GM21717 (cell line): ENCODE measurements around the gene NRXN2.

Experiments
- ATAC-seq: cut with Tn5 transposase; IDR thresholded peaks from one replicate; pipeline ENCODE4 v1.9.1; 2021; ENCODE audit warnings: mild to moderate bottlenecking, moderate library complexity; ENCODE audit not compliant: unreplicated experiment

NRXN2 gene

GRCh38 chr11:64723117-64723906 is at the start of gene NRXN2:
Gene NRXN2 (minus strand): TSS chr11:64723197. CDS start chr11:64713699, 9,498 bp downstream.
- peak; percentile 77 for ATAC-seq

GRCh38 chr11:64772303-64773018 is 49.5 kb upstream of the NRXN2 start:
- ATAC-seq = no peak

GRCh38 chr11:64771861-64772260 is 48.9 kb upstream of the NRXN2 start:
- ATAC-seq = no peak

- no peak for ATAC-seq
These were observed 47.1 kb upstream of the NRXN2 start for GRCh38 chr11:64770120-64770519.

GRCh38 chr11:64769283-64769682 is 46.3 kb upstream of the NRXN2 start:
- ATAC-seq = no peak

GRCh38 chr11:64768300-64768694 is 45.3 kb upstream of the NRXN2 start:
- no peak for ATAC-seq

GRCh38 chr11:64767344-64768299 is 44.6 kb upstream of the NRXN2 start:
- ATAC-seq = no peak

- ATAC-seq = no peak
These were observed 43.9 kb upstream of the NRXN2 start for GRCh38 chr11:64766881-64767280.

GRCh38 chr11:64765851-64766665 is 43.1 kb upstream of the NRXN2 start:
- ATAC-seq = no peak

- ATAC-seq = no peak
These were observed 42.4 kb upstream of the NRXN2 start for GRCh38 chr11:64765291-64765850.

- no peak for ATAC-seq
These were observed 41.8 kb upstream of the NRXN2 start for GRCh38 chr11:64764753-64765152.

- ATAC-seq = no peak
These were observed 41.1 kb upstream of the NRXN2 start for GRCh38 chr11:64764040-64764611.

- ATAC-seq = no peak
These were observed 40.6 kb upstream of the NRXN2 start for GRCh38 chr11:64763526-64764039.

- ATAC-seq = no peak
These were observed 39.9 kb upstream of the NRXN2 start for GRCh38 chr11:64762674-64763525.

- no peak for ATAC-seq
These were observed 39.3 kb upstream of the NRXN2 start for GRCh38 chr11:64762277-64762673.

GRCh38 chr11:64760759-64761420 is 37.9 kb upstream of the NRXN2 start:
- ATAC-seq = no peak

GRCh38 chr11:64759722-64760719 is 37.0 kb upstream of the NRXN2 start, which contains the start of gene PYGM:
Gene PYGM (minus strand): TSS chr11:64759974. CDS start chr11:64759898, 76 bp downstream.
- no peak for ATAC-seq
